K562 (cell line): ENCODE data around the gene WDFY2.

ENCODE experiments used
- BCOR ChIP-seq: fragments of 450-650 bp; IDR thresholded peaks from 2 replicates; pipeline ENCODE4 v1.6.1; 2016
- E2F6 ChIP-seq, 2 experiments: IDR thresholded peaks; 2 replicates each; pipeline ENCODE4 v1.6.1; 2011; ENCODE audit warnings: borderline replicate concordance in 1 of 2, control low read depth in 1 of 2, low read depth in 1 of 2, low read length in 1 of 2, mild to moderate bottlenecking in 1 of 2, mixed read lengths in 1 of 2, moderate library complexity in 1 of 2; ENCODE audit not compliant: insufficient read depth in 1 of 2, insufficient read length in 1 of 2, poor library complexity in 1 of 2, severe bottlenecking in 1 of 2; ENCODE audit errors: extremely low read depth in 1 of 2
- ZNF445 ChIP-seq: fragments of 250-450 bp; sonication (Bioruptor Pico); IDR thresholded peaks from 2 replicates; pipeline ENCODE4 v1.4.0; 2020; ENCODE audit warnings: low read depth, mild to moderate bottlenecking, moderate library complexity
- ZNF551 ChIP-seq: fragments of 250-450 bp; sonication (Bioruptor Pico); IDR thresholded peaks from 2 replicates; pipeline ENCODE4 v1.5.0; 2021; ENCODE audit warnings: mild to moderate bottlenecking, moderate library complexity
- TF ChIP-seq, protein P1 (sequence below): sonication (generic); formaldehyde crosslinking; IDR thresholded peaks from 2 replicates; pipeline ENCODE4 v1.8.0; 2022; ENCODE audit warnings: mild to moderate bottlenecking, missing genetic modification reagents
- TF ChIP-seq, protein P2 (sequence below): sonication (generic); formaldehyde crosslinking; IDR thresholded peaks from 2 replicates; pipeline ENCODE4 v1.8.0; 2023; ENCODE audit warnings: mild to moderate bottlenecking, missing genetic modification reagents
- TF ChIP-seq, protein P3 (sequence below): fragments of 450-650 bp; formaldehyde crosslinking; IDR thresholded peaks from 2 replicates; pipeline ENCODE4 v1.4.0; 2022; ENCODE audit warnings: missing genetic modification characterization
- TF ChIP-seq, protein P4 (sequence below): IDR thresholded peaks from 3 replicates; pipeline ENCODE4 v1.6.1; 2011; ENCODE audit warnings: borderline replicate concordance, mild to moderate bottlenecking, moderate library complexity; ENCODE audit not compliant: insufficient read length; ENCODE audit errors: extremely low read depth

GRCh38 chr13:51679616-51680015, 95.4 kb downstream of the WDFY2 start:
- no peak for TF ChIP-seq ZNF445 (CRISPR knock-in tag)
- TF ChIP-seq, protein P1, sequence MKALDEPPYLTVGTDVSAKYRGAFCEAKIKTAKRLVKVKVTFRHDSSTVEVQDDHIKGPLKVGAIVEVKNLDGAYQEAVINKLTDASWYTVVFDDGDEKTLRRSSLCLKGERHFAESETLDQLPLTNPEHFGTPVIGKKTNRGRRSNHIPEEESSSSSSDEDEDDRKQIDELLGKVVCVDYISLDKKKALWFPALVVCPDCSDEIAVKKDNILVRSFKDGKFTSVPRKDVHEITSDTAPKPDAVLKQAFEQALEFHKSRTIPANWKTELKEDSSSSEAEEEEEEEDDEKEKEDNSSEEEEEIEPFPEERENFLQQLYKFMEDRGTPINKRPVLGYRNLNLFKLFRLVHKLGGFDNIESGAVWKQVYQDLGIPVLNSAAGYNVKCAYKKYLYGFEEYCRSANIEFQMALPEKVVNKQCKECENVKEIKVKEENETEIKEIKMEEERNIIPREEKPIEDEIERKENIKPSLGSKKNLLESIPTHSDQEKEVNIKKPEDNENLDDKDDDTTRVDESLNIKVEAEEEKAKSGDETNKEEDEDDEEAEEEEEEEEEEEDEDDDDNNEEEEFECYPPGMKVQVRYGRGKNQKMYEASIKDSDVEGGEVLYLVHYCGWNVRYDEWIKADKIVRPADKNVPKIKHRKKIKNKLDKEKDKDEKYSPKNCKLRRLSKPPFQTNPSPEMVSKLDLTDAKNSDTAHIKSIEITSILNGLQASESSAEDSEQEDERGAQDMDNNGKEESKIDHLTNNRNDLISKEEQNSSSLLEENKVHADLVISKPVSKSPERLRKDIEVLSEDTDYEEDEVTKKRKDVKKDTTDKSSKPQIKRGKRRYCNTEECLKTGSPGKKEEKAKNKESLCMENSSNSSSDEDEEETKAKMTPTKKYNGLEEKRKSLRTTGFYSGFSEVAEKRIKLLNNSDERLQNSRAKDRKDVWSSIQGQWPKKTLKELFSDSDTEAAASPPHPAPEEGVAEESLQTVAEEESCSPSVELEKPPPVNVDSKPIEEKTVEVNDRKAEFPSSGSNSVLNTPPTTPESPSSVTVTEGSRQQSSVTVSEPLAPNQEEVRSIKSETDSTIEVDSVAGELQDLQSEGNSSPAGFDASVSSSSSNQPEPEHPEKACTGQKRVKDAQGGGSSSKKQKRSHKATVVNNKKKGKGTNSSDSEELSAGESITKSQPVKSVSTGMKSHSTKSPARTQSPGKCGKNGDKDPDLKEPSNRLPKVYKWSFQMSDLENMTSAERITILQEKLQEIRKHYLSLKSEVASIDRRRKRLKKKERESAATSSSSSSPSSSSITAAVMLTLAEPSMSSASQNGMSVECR (CRISPR knock-in tag): no peak
- TF ChIP-seq, protein P2, sequence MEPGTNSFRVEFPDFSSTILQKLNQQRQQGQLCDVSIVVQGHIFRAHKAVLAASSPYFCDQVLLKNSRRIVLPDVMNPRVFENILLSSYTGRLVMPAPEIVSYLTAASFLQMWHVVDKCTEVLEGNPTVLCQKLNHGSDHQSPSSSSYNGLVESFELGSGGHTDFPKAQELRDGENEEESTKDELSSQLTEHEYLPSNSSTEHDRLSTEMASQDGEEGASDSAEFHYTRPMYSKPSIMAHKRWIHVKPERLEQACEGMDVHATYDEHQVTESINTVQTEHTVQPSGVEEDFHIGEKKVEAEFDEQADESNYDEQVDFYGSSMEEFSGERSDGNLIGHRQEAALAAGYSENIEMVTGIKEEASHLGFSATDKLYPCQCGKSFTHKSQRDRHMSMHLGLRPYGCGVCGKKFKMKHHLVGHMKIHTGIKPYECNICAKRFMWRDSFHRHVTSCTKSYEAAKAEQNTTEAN (CRISPR knock-in tag): no peak
- no peak for TF ChIP-seq ZNF551 (CRISPR knock-in tag)
- TF ChIP-seq, protein P3, sequence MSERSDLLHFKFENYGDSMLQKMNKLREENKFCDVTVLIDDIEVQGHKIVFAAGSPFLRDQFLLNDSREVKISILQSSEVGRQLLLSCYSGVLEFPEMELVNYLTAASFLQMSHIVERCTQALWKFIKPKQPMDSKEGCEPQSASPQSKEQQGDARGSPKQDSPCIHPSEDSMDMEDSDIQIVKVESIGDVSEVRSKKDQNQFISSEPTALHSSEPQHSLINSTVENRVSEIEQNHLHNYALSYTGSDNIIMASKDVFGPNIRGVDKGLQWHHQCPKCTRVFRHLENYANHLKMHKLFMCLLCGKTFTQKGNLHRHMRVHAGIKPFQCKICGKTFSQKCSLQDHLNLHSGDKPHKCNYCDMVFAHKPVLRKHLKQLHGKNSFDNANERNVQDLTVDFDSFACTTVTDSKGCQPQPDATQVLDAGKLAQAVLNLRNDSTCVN (CRISPR knock-in tag): no peak
- TF ChIP-seq E2F6 (IDR thresholded peaks at IDR 0.05; ENCODE audit: borderline replicate concordance in 1 of 2, extremely low read depth in 1 of 2, insufficient read depth in 1 of 2, insufficient read length in 1 of 2, low read depth in 1 of 2, low read length in 1 of 2, poor library complexity in 1 of 2, severe bottlenecking in 1 of 2): no peak
- TF ChIP-seq BCOR: no peak
- TF ChIP-seq, protein P4, sequence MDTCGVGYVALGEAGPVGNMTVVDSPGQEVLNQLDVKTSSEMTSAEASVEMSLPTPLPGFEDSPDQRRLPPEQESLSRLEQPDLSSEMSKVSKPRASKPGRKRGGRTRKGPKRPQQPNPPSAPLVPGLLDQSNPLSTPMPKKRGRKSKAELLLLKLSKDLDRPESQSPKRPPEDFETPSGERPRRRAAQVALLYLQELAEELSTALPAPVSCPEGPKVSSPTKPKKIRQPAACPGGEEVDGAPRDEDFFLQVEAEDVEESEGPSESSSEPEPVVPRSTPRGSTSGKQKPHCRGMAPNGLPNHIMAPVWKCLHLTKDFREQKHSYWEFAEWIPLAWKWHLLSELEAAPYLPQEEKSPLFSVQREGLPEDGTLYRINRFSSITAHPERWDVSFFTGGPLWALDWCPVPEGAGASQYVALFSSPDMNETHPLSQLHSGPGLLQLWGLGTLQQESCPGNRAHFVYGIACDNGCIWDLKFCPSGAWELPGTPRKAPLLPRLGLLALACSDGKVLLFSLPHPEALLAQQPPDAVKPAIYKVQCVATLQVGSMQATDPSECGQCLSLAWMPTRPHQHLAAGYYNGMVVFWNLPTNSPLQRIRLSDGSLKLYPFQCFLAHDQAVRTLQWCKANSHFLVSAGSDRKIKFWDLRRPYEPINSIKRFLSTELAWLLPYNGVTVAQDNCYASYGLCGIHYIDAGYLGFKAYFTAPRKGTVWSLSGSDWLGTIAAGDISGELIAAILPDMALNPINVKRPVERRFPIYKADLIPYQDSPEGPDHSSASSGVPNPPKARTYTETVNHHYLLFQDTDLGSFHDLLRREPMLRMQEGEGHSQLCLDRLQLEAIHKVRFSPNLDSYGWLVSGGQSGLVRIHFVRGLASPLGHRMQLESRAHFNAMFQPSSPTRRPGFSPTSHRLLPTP: no peak
